Dermis blood vessel endothelial cell (primary cell): Measurements from ENCODE around the gene RNF224. TPM values are rescaled to one million over a fixed set of nuclear protein-coding genes. Genes with fewer than 3 reads are reported as not detected.

Source experiments
- DNase-seq: peaks from one replicate; pipeline ENCODE4 v3.0.0; 2010
- total RNA-seq: library from RNA; depleted of rRNA; stranded (reverse); fragments of >200 nt; gene quantifications from 2 replicates; pipeline ENCODE4 v1.2.3, GENCODE V29; 2014

Gene RNF224
- total RNA-seq, 1 donor from 2014 or later, result not detected

- no peak for DNase-seq
These were observed 34.4 kb upstream of the RNF224 start for GRCh38 chr9:137192859-137193258.

- no peak for DNase-seq
These were observed 33.5 kb upstream of the RNF224 start for GRCh38 chr9:137193771-137194170.

DNA sequence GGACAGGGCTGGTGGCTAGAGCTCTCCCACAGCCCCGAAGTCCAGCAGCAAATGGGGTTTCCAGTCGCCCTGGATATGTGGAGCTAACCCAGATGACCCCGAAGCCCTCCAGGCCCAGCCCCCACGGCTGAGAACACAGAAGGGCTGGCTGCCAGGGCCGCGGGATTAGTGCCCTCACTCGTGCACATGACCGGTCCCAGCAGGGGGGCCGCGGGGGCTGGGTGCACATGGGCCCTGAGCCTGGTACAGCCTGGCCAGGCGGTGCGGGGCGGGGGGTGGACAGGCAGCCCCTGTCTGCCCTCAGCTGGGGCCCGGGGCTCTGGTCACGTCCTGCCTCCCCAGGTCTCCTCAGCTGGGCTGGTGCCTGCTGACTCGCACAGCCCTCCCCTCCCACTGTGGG is 32.9 kb upstream of the RNF224 start:
- DNase-seq, result no peak

- DNase-seq, result no peak
These were observed 32.4 kb upstream of the RNF224 start for GRCh38 chr9:137194909-137195308.

GRCh38 chr9:137195525-137196220 is 31.6 kb upstream of the RNF224 start:
- DNase-seq, result no peak

DNA sequence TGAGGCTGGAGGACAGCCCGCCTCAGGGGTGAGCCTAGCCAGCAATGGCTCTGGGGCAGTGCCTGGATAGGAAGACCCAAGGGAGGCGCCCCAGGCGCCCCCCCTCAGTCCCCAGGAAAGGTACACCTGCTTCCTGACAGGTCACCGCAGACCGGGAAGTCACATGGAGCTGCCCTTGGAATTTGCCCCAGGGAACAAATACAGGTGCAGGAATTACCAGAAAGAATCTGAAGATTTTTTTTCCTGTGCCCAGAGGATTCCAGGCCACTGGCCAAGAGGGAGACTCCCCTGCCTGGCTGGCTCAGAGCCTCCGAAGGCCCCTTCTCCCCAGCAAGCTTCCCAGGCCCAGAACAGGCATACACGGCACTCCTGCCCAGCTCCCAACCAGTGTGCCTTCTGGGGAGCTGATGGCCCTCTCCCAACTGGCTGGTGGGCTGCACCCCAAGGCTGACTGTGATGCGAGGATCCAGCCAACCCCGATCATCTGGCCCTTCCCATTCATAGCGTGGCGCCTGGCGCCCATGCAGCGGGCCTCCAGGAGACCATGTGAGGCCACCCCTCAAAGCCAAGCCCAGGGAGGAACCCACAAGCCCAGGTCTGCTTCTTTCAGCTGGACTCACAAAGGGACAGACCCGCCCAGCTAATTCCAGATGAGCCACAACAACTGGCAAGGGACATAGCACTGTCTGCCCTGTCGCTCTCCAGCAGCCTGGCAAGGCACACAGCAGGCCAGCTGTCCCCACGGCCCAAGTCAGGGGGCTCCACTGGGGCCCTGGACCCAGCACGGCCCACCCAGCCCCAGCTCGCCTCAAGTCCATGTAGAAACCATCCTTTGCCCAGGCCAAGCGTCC is 29.0 kb upstream of the RNF224 start:
- no peak for DNase-seq

- DNase-seq, result no peak
These were observed 28.4 kb upstream of the RNF224 start for GRCh38 chr9:137198902-137199283.

GRCh38 chr9:137199411-137200121 is 27.7 kb upstream of the RNF224 start:
- no peak for DNase-seq

DNA sequence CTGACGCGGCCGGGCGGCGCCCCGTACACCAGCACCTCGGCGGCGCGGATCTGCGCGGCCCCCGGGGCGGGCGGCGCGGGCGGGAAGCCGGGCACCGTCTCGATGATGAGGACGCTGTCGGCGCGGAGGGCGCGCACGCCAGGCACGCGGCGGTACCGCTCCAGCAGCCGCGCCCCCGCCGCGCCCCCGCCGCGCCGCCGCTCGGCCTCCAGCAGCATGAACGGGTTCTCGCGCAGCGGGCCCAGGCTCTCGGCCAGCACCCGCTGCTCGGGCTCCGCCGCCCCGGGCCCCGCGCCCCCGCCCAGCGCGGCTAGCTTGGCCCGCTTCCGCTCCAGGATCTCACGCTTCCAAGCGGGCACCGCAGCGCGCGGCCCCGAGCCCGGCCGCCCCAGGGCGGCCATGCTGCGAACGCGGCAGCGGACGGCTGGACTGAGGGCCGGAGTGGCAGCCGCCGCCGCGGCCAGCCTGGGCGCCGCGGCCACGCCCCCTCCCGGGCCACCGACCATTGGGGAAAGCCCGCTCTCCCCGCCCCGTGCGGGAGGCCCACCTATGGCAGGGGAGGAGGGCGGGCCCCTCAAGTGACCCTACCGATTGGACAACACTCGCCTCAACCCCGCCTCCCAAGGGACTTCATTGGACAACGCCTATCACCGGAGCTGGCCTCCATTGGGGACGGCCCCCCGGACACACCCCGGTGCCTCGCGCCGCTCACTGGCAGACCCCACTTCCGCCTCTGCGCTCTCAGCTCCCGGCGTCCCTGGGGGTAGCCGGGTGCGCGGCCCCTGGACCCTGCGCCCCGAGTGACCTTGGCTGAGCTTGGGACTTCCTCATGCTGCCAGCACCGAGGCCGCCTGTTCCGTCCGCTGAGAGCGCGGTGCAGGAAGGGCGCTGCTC is 26.7 kb upstream of the RNF224 start, which contains the start of gene TPRN:
Gene TPRN (minus strand): TSS at position 431 of the 894 bp plus-strand sequence. CDS start 30 bp downstream, at position 401.
- DNase-seq, result peak; percentile 99

- DNase-seq, result no peak
These were observed 26.0 kb upstream of the RNF224 start for GRCh38 chr9:137201205-137201868.

DNA sequence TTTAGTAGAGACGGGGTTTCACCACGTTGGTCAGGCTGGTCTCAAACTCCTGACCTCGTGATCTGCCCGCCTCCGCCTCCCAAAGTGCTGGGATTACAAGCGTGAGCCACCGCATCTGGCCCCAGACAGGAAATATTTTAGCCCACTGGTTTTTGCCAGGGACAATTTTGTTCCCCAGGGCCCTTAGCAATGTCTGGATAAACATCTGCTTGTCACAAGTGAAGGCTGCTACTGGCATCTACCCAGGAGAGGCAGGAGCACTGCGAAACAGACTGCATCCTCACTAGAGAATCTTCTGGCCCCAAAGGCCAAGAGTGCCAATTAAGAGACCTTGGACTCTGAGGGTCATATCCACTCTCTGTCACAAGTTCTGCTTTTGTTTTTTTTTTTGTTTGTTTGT is 24.3 kb upstream of the RNF224 start:
- DNase-seq, result no peak

- no peak for DNase-seq
These were observed 22.6 kb upstream of the RNF224 start for GRCh38 chr9:137204731-137205125.

GRCh38 chr9:137205126-137206069 is 21.9 kb upstream of the RNF224 start, which contains the start of the genes NDOR1 and TMEM203:
NDOR1 (plus strand) TSS chr9:137205700; CDS start chr9:137205778, 78 bp downstream.
TMEM203 (minus strand) TSS chr9:137205648; CDS start chr9:137205414, 234 bp downstream.
- peak; percentile 91 for DNase-seq

- no peak for DNase-seq
These were observed 20.7 kb upstream of the RNF224 start for GRCh38 chr9:137206602-137207001.

DNA sequence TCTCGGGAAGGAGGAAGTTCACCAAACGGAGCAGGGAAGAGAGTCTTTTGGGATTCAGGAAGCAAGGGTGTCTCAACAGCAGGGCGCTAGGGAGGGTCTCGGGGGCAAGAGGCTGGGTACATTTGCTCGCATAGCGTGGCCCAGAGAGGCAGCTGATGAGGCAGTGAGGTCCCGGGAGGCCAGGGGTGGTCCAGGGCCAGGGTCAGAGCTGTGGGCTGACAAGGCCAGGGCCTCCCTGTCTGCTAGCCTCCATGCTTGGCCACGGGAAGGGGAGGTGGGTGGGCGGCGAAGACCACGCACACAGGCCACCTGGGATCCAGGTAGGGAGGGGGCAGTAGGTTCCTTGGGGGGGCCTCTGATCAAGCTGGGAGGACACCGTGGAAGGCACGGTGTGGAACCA is 15.8 kb upstream of the RNF224 start:
- no peak for DNase-seq

DNA sequence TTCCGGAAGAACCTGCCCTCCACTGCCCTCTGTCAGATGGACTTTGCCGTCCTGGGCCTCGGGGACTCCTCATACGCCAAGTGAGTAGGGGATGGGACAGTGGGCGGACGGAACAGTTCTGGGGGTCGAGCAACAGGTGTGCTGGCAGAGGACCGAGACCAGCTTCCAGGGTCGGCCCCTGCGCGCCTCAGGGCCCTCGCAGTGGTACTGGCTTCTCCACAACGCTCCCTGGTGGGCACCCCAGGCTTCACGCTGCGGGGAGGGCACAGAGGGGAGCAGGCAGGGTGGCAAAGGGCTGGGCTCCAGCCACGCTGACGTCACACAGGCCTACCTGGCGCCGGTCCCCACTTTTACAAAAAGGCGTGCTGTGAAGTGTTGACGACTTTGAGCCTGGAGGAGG is 14.8 kb upstream of the RNF224 start:
- no peak for DNase-seq

DNA sequence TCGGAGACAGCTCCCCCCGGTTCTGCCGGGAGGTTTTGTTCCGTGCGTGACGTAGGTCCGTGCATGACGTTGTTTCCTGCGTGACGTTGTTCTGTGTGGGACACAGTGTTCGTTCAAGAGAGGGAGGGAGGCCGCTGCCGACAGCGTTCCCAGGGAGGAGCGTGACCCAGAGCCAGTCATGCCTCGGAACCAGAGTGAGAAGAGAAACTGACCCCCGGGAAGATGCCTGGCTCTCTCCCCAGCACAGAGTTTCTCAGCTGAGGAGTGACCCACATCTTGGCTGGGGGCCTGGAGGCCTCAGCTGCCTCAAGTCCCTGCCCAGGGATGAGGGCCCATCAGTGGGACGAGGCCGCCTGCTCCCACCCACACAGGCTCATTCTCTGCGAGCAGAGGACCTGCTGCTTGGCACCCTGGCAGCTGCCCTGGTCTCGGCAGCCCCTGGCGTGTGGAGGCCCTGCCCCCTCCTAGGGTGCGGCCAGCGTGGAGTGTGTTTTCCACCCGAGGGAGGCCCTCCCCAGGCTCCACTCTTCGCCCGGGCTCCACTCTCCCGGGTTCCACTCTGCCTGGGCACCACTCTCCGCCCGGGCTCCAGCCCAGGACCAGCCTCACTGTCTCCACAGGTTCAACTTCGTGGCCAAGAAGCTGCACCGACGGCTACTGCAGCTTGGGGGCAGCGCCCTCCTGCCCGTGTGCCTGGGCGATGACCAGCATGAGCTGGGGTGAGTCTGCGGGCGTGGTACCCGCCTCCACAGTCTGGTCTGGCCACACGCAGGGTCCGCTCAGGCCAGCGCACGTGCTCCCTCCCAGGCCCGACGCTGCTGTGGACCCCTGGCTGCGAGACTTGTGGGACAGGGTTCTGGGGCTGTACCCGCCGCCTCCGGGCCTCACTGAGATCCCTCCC is 13.9 kb upstream of the RNF224 start:
- no peak for DNase-seq

- DNase-seq, result no peak
These were observed 12.7 kb upstream of the RNF224 start for GRCh38 chr9:137214620-137215019.
